GM21390 (cell line): ENCODE measurements around the gene TRMT2B.
"Not testable (repeated sequence)": the region's sequence is repeated elsewhere in the genome, so short reads cannot be mapped to it uniquely, and the experiment has no call there.

Source experiments
- ATAC-seq: cut with Tn5 transposase; IDR thresholded peaks from one replicate; pipeline ENCODE4 v1.9.1; 2021; ENCODE audit not compliant: unreplicated experiment

The TRMT2B gene

GRCh38 chrX:101012031-101012430 lies 39.9 kb downstream of the TRMT2B start:
- ATAC-seq = not testable (repeated sequence)

GRCh38 chrX:101009090-101009489 lies 42.8 kb downstream of the TRMT2B start:
- no peak for ATAC-seq

GRCh38 chrX:100999451-100999850 lies 52.5 kb downstream of the TRMT2B start:
- no peak for ATAC-seq

- no peak for ATAC-seq
Measured at GRCh38 chrX:100995469-100995868, 56.4 kb downstream of the TRMT2B start.

GRCh38 chrX:100994352-100995281 lies 57.3 kb downstream of the TRMT2B start:
- ATAC-seq = peak; percentile 98

- no peak for ATAC-seq
Measured at GRCh38 chrX:100990139-100990538, 61.8 kb downstream of the TRMT2B start.

GRCh38 chrX:100984818-100985217 lies 67.1 kb downstream of the TRMT2B start:
- ATAC-seq = no peak

GRCh38 chrX:100981498-100981845 lies 70.4 kb downstream of the TRMT2B start:
- not testable (repeated sequence) for ATAC-seq

GRCh38 chrX:100980608-100981497 lies 71.1 kb downstream of the TRMT2B start:
- ATAC-seq = no peak

- ATAC-seq = no peak
Measured at GRCh38 chrX:100979881-100980607, 71.9 kb downstream of the TRMT2B start.

- ATAC-seq = no peak
Measured at GRCh38 chrX:100976211-100976610, 75.7 kb downstream of the TRMT2B start.

- ATAC-seq = no peak
Measured at GRCh38 chrX:100975212-100975611, 76.7 kb downstream of the TRMT2B start.

- ATAC-seq = no peak
Measured at GRCh38 chrX:100973411-100973810, 78.5 kb downstream of the TRMT2B start.

GRCh38 chrX:100969936-100970335 lies 82.0 kb downstream of the TRMT2B start:
- no peak for ATAC-seq

GRCh38 chrX:100969408-100969807 lies 82.5 kb downstream of the TRMT2B start, which contains the start of gene ARL13A:
TSS of gene ARL13A (plus strand) at chrX:100969708. CDS start at chrX:100973690, 3,982 bp downstream.
- ATAC-seq = no peak

GRCh38 chrX:100964362-100964761 lies 87.5 kb downstream of the TRMT2B start:
- ATAC-seq = no peak

- ATAC-seq = no peak
Measured at GRCh38 chrX:100962811-100963210, 89.1 kb downstream of the TRMT2B start.
